Right lobe of liver (tissue), 6 donors: ENCODE results near the gene CCDC85C. TPM values are rescaled to one million over a fixed set of nuclear protein-coding genes. Genes with fewer than 3 reads are reported as not detected.

ENCODE experiments used
- ATAC-seq, 4 donors: fragments of 200-7000 bp; cut with Tn5 transposase; one replicate each; pipeline ENCODE4 v1.9.1; 2020; ENCODE audit warnings: mild to moderate bottlenecking in 4 of 4, moderate library complexity in 4 of 4
- DNase-seq, 3 donors: peaks; one replicate each; pipeline ENCODE4 v3.0.0-alpha.2; 2020
- H3K27ac ChIP-seq, 3 donors: fragments of 200-600 bp; one replicate each; pipeline ENCODE4 v1.8.0; 2022
- H3K27me3 ChIP-seq, 2 donors: fragments of 200-600 bp; one replicate each; pipeline ENCODE4 v1.8.0; 2022
- H3K36me3 ChIP-seq, 4 donors: fragments of 200-600 bp; sonication (generic) in 1 of 4; one replicate each; pipeline versions ENCODE4 v1.5.1 to v1.8.0; 2017 to 2022; ENCODE audit warnings: control low read depth in 1 of 4
- H3K4me1 ChIP-seq, 4 donors: fragments of 200-600 bp; sonication (generic) in 1 of 4; one replicate each; pipeline versions ENCODE4 v1.5.1 to v1.8.0; 2017 to 2022; ENCODE audit warnings: control low read depth in 1 of 4
- H3K4me3 ChIP-seq, 3 donors: fragments of 200-600 bp; one replicate each; pipeline ENCODE4 v1.8.0; 2022
- H3K9me3 ChIP-seq, 4 donors: fragments of 200-600 bp; sonication (generic) in 1 of 4; one replicate each; pipeline versions ENCODE4 v1.5.1 to v1.8.0; 2017 to 2022; ENCODE audit warnings: control low read depth in 1 of 4
- POLR2A ChIP-seq: fragments of 450-650 bp; IDR thresholded peaks from one replicate; pipeline ENCODE4 v1.6.1; 2017; ENCODE audit warnings: antibody characterized with exemption, mild to moderate bottlenecking
- WGBS: methylation state at CpG from one replicate; pipeline ENCODE4 v1.1.6; 2018; ENCODE audit warnings: low coverage, low lambda C conversion rate; ENCODE audit not compliant: insufficient coverage; ENCODE audit errors: missing lambda C conversion rate; 5-methylcytosine and 5-hydroxymethylcytosine counted together
- intact Hi-C, 2 donors: fragments of 100-400 bp; cut with DNase I; formaldehyde crosslinking; loops; one replicate each; pipeline versions ENCODE4 v1.11.2 to v1.14.1; 2022
- total RNA-seq, 6 experiments: library from RNA; depleted of rRNA in 2 of 6; stranded (reverse); fragments of >200 nt in 2 of 6; fragmentation: NEBNext Ultra II Directional in 3 of 6; extraction: Animal tissue kit (Norgen Biotek cat#: 25700) in 3 of 6; gene quantifications; one replicate each; pipeline versions ENCODE4 v1.1.0 to v1.2.4, GENCODE V29; 2016 to 2023
- TF ChIP-seq, protein P1 (sequence below), 4 donors: fragments of 200-600 bp in 3 of 4; fragments of 450-650 bp in 1 of 4; IDR thresholded peaks; one replicate each; pipeline versions ENCODE4 v1.5.1 to v1.8.0; 2016 to 2022; ENCODE audit warnings: antibody characterized with exemption in 4 of 4, mild to moderate bottlenecking in 2 of 4
- donor health status: DM: no; HTN: yes; CAD: no.
- donor health status: DM: no; HTN: no; CAD: no.
- donor health status: DM: no; HTN: no; CAD: no.
- donor health status: DM: no; HTN: yes; CAD: no.
- donor health status: DM: no; HTN: yes; CAD: no.

CCDC85C gene
- total RNA-seq, 6 experiments from 2014 or later, result 13.6 to 32.8 (median 21.8) TPM

DNA sequence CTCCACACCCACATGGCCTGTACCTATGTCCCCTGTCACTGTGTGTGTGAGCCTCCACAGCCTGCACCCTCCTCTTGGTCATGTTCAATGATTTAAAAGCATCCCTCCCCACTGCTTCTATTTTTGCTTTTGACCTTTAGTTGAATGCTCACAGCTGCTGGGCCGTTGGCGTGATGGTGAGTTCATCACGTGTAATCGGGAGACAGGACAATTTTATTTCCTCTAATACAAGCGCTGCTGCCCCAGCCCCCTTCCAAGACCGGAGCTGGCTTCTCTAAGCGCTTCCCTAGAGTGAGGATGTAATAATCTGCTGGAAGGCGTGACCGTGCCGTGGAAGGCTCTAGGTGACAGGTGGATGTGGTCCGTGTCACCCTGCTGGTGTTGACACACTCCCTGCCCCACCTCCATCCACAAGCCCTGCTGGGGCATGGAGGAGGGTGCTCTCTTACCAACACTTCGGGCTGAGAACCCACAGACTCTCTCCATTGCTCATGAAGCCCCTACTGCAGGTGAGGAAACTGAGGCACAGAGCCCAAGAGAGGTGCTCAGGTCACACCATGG, 25.4 kb downstream of the CCDC85C start:
- no peaks in the 10 kb centered on the region for H3K27me3 ChIP-seq
- WGBS, result 80% methylated on average over 11 of the region's 12 CpGs
- no peak for DNase-seq
- TF ChIP-seq POLR2A, result no peak
- TF ChIP-seq, protein P1, sequence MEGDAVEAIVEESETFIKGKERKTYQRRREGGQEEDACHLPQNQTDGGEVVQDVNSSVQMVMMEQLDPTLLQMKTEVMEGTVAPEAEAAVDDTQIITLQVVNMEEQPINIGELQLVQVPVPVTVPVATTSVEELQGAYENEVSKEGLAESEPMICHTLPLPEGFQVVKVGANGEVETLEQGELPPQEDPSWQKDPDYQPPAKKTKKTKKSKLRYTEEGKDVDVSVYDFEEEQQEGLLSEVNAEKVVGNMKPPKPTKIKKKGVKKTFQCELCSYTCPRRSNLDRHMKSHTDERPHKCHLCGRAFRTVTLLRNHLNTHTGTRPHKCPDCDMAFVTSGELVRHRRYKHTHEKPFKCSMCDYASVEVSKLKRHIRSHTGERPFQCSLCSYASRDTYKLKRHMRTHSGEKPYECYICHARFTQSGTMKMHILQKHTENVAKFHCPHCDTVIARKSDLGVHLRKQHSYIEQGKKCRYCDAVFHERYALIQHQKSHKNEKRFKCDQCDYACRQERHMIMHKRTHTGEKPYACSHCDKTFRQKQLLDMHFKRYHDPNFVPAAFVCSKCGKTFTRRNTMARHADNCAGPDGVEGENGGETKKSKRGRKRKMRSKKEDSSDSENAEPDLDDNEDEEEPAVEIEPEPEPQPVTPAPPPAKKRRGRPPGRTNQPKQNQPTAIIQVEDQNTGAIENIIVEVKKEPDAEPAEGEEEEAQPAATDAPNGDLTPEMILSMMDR (IDR thresholded peaks at IDR 0.05), result no peak
- no peak overlapping the region for H3K27ac ChIP-seq
- ATAC-seq, result peak in 1 of 4 donors; percentile 3
- H3K4me3 ChIP-seq, result no peak overlapping the region
- H3K4me1 ChIP-seq, result peaks cover 0 to 34% (median 17%) of the 10 kb centered on the region in 4 donors
- no peaks in the 10 kb centered on the region for H3K36me3 ChIP-seq
- H3K9me3 ChIP-seq, result no peaks in the 10 kb centered on the region
- intact Hi-C loops, result no loop called here

DNA sequence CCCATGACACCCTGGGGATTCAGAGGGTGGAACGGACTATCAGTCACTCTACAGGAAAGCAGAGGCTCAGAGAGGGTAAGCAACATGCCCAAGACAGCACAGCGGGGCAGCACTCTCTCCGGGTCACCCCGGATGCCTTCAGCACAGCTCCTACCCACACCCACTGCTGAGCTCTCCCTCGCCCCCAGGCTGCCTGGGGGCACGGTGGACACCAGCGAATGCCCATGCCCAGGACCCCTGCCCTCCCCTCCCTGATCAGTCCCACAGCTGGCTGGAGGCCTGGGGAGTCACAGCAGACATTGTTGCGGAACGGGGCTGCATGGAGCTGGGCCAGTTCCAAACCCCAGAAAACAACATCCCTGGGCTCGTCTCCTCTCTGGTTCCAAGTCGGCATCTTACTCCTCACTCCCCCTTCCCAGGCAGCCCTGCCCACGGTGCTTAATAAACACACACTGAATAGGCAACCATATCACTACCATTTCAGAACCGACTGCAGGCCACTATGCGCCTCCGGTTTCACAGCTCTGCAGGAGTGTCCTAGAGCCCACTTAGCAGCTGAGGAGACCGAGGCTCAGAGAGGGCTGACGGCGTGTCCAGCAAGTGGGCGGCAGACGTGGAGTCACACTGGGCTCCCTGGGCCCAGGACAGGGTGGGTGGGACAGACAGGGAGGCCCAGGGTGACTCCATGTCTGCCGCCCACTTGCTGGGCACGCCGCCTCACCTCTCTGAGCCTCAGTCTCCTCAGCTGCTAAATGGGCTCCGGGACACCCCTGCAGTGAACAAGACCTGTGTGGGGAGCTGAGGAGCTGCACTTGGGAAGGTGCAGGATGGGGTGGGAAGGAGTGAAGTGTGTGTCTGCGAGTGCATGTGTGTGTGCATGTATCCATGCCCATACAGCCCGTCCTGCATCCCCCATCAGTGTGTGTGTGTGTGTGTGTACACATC, 27.0 kb downstream of the CCDC85C start:
- ATAC-seq, result no peak

DNA sequence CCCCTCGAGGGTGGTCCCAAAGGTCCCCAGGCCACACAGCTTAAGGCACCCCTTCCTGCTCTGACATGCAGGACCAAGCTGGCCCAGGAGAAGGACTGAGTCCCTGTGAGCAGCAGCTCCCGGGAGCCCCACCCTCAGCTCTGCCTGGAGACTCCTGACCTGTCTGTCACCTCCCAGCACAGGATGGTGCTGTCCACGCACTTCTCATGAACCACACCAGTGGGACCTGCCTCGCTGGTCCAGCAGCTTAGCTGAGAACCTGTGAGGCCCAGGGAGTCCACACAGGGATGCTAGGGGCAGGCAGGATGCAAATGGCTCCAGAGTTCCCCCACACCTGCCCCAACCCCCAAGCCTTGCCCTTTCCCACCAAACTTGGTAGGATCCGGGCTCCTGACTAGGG, 27.7 kb downstream of the CCDC85C start:
- Histone ChIP-seq H3K4me1 (peaks cover 0 to 57% (median 28%) of the 10 kb centered on the region in 4 donors), H3K27me3 (no peaks in the 10 kb centered on the region), H3K36me3 (no peaks in the 10 kb centered on the region), H3K9me3 (no peaks in the 10 kb centered on the region), H3K4me3 (no peak overlapping the region), H3K27ac (no peak overlapping the region)
- no peak for TF ChIP-seq POLR2A
- TF ChIP-seq, protein P1 (IDR thresholded peaks at IDR 0.05), result no peak
- no peak for ATAC-seq
- DNase-seq, result no peak
- no CpG with 5 or more reads among the region's 5 CpGs for WGBS
- intact Hi-C loops, result no loop called here

More for the DNA sequence above, 27.0 kb downstream of the CCDC85C start:
- no peak overlapping the region for H3K27ac ChIP-seq
- H3K27me3 ChIP-seq, result no peaks in the 10 kb centered on the region
- no peaks in the 10 kb centered on the region for H3K36me3 ChIP-seq
- H3K4me3 ChIP-seq, result no peak overlapping the region
- intact Hi-C loops, result no loop called here
- H3K4me1 ChIP-seq, result peaks cover 0 to 50% (median 25%) of the 10 kb centered on the region in 4 donors
- no peak for DNase-seq
- 92% methylated on average over 8 of the region's 26 CpGs for whole genome bisulfite sequencing
- TF ChIP-seq, protein P1 (IDR thresholded peaks at IDR 0.05), result no peak
- no peak for TF ChIP-seq POLR2A
- H3K9me3 ChIP-seq, result no peaks in the 10 kb centered on the region

DNA sequence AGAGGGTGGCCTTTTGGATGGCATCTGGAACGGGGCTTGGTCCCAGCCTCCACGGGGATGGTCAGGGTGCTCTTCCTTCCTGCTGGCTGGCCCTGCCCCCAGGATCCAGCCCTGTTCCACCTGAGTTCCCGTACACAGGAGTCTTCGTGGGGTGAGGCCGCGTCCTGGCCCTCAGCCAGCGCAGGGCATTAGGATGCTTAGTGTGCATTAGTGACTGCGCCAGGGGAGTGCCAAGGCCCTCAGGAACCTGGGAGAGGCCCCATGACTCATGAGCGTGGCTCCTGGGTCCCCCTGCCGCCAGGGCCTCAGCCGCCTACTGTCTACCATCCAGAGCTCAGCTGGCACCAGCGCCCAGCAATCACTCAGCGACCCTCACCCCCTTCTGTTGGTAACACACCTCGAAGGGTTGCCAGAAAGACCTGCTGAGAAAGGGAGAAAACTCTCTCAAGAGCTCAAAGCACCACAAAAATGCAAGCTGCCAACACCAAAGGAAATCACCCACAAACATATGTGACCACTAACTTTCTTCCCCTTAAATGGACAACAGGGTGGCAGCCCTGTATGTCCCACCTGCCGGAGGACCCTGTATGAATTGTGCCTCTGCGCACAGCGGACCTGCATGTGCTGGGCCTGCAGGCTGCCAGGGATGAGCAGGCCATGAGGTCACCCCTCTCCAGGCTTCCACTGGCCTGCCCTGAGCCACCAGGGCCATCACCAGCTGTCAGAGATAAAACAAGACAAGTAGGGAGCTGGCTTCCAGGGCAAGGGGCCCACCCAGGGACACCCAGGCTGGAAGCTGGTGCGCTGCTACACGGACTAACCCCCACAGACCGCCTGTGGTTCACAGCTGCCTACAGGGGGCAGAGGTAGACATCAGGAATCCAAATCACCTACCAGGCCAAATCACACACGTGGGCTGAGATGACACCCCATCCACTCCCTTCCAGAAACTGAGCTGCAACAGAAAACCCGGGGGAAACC, 28.7 kb downstream of the CCDC85C start:
- 70% methylated on average over 2 of the region's 22 CpGs for WGBS
- DNase-seq, result peak in 1 of 3 donors; percentile 58

More for the DNA sequence above, 28.7 kb downstream of the CCDC85C start:
- H3K4me1 ChIP-seq, result peaks cover 0 to 67% (median 33%) of the 10 kb centered on the region in 4 donors
- no peak overlapping the region for H3K4me3 ChIP-seq
- TF ChIP-seq, protein P1 (IDR thresholded peaks at IDR 0.05), result peak in 1 of 4 donors; percentile 10
- no peak for TF ChIP-seq POLR2A
- intact Hi-C loops, result no loop called here
- H3K9me3 ChIP-seq, result no peaks in the 10 kb centered on the region
- no peaks in the 10 kb centered on the region for H3K27me3 ChIP-seq
- peak in 1 of 4 donors; percentile 3 for ATAC-seq
- H3K27ac ChIP-seq, result peak overlapping the region in 2 of 3 donors; percentile 49 to 93
- H3K36me3 ChIP-seq, result no peaks in the 10 kb centered on the region
